Gastroesophageal sphincter (tissue), 4 donors: ENCODE data around the gene GMDS. TPM values are rescaled to one million over a fixed set of nuclear protein-coding genes. Genes with fewer than 3 reads are reported as not detected.

Experiments used
- ATAC-seq: fragments of 150-250 bp; one replicate; pipeline ENCODE4 v1.9.1; 2016; ENCODE audit warnings: mild to moderate bottlenecking, moderate library complexity
- H3K27ac ChIP-seq, 4 donors: fragments of 200-600 bp; sonication (generic) in 3 of 4; 1 replicate in 3 of 4; 2 replicates in 1 of 4; pipeline ENCODE4 v1.5.1; 2016 to 2019
- H3K27me3 ChIP-seq: fragments of 200-600 bp; sonication (generic); one replicate; pipeline ENCODE4 v1.5.1; 2019
- H3K36me3 ChIP-seq, 2 donors: fragments of 200-600 bp; sonication (generic); one replicate each; pipeline ENCODE4 v1.5.1; 2019; ENCODE audit warnings: control low read depth in 1 of 2
- H3K4me1 ChIP-seq, 3 donors: fragments of 200-600 bp; sonication (generic); 1 replicate in 2 of 3; 2 replicates in 1 of 3; pipeline ENCODE4 v1.5.1; 2016 to 2019; ENCODE audit warnings: control low read depth in 2 of 3
- H3K4me3 ChIP-seq, 2 donors: fragments of 200-600 bp; sonication (generic); one replicate each; pipeline ENCODE4 v1.5.1; 2019; ENCODE audit warnings: mild to moderate bottlenecking in 1 of 2, moderate library complexity in 1 of 2
- H3K9me3 ChIP-seq, 3 donors: fragments of 200-600 bp; sonication (generic); one replicate each; pipeline ENCODE4 v1.5.1; 2017 to 2019; ENCODE audit warnings: control low read depth in 2 of 3
- EP300 ChIP-seq: sonication (generic); formaldehyde crosslinking; IDR thresholded peaks from one replicate; pipeline ENCODE4 v1.6.1; 2017; ENCODE audit warnings: antibody characterized with exemption, mild to moderate bottlenecking
- POLR2A ChIP-seq, 2 donors: fragments of 450-650 bp; IDR thresholded peaks; one replicate each; pipeline ENCODE4 v1.6.1; 2017; ENCODE audit warnings: antibody characterized with exemption in 2 of 2, mild to moderate bottlenecking in 2 of 2, moderate library complexity in 1 of 2
- POLR2AphosphoS5 ChIP-seq: sonication (generic); formaldehyde crosslinking; IDR thresholded peaks from one replicate; pipeline ENCODE4 v1.6.1; 2017; ENCODE audit warnings: antibody characterized with exemption
- WGBS, 2 donors: methylation state at CpG; one replicate each; pipeline ENCODE4 v1.1.5; 2018; ENCODE audit warnings: low coverage in 1 of 2; 5-methylcytosine and 5-hydroxymethylcytosine counted together
- total RNA-seq, 4 donors: library from RNA; depleted of rRNA; stranded (reverse); fragments of >200 nt; gene quantifications; one replicate each; pipeline ENCODE4 v1.1.0, GENCODE V29; 2016
- TF ChIP-seq, protein P1 (sequence below), 4 experiments: fragments of 200-600 bp in 2 of 4; fragments of 450-650 bp in 2 of 4; sonication (generic) in 1 of 4; IDR thresholded peaks; one replicate each; pipeline ENCODE4 v1.5.1; 2017 to 2019; ENCODE audit warnings: antibody characterized with exemption in 4 of 4, mild to moderate bottlenecking in 2 of 4, moderate library complexity in 2 of 4

The GMDS gene
- total RNA-seq, 4 donors from 2014 or later: 5.0 to 14.7 (median 6.4) TPM

DNA sequence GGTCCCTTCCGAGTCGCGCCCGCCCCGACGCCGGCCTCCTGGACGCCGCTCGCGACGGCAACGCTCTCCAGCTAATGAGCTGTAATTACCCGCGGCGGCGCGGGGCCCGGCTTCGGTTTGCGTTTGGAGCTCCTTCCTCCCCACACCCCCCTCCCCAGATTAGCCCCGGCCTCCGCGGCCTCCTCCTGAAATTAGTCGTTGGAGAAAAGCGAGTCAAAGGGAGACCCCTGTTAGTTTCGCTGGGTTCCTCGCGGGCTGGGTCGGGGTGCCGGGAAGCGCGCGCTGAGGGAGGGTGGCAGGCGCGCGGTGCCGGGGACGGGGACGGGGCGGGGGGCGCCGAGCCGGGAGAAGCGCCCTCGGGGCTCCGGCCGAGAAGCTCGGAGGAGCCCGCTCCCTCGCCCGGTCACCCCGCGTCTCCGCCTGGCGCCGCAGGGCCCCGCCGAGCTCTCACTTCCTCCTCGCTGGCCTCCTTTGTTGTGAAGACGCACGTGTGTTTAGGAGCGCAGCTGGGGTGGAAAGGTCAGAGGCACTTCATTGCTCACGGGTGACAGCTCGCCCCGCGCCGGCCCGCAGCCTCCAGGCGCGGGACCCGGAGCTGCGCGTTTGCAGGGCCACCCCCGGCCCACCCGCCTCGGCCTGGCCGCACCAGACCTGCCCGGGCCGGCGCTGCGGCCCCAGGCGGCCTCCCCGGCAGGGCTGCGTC lies 630.8 kb downstream of the GMDS start:
- Histone ChIP-seq H3K9me3 (no peaks in the 10 kb centered on the region), H3K27ac (peak overlapping the region in 3 of 4 donors; percentile 54 to 96 (median 77)), H3K36me3 (no peaks in the 10 kb centered on the region), H3K27me3 (peaks cover 88% of the 10 kb centered on the region), H3K4me1 (peaks cover 0 to 47% (median 5%) of the 10 kb centered on the region in 3 donors), H3K4me3 (peak overlapping the region; percentile 1 to 71)
- ATAC-seq: no peak
- 19% methylated on average over 22 of the region's 85 CpGs; no CpG with 5 or more reads in 1 of the 2 donors for WGBS, 2 donors
- TF ChIP-seq POLR2A (IDR thresholded peaks at IDR 0.05) (no peak), POLR2AphosphoS5 (no peak), EP300 (no peak)
- TF ChIP-seq, protein P1, sequence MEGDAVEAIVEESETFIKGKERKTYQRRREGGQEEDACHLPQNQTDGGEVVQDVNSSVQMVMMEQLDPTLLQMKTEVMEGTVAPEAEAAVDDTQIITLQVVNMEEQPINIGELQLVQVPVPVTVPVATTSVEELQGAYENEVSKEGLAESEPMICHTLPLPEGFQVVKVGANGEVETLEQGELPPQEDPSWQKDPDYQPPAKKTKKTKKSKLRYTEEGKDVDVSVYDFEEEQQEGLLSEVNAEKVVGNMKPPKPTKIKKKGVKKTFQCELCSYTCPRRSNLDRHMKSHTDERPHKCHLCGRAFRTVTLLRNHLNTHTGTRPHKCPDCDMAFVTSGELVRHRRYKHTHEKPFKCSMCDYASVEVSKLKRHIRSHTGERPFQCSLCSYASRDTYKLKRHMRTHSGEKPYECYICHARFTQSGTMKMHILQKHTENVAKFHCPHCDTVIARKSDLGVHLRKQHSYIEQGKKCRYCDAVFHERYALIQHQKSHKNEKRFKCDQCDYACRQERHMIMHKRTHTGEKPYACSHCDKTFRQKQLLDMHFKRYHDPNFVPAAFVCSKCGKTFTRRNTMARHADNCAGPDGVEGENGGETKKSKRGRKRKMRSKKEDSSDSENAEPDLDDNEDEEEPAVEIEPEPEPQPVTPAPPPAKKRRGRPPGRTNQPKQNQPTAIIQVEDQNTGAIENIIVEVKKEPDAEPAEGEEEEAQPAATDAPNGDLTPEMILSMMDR (IDR thresholded peaks at IDR 0.05): no peak

DNA sequence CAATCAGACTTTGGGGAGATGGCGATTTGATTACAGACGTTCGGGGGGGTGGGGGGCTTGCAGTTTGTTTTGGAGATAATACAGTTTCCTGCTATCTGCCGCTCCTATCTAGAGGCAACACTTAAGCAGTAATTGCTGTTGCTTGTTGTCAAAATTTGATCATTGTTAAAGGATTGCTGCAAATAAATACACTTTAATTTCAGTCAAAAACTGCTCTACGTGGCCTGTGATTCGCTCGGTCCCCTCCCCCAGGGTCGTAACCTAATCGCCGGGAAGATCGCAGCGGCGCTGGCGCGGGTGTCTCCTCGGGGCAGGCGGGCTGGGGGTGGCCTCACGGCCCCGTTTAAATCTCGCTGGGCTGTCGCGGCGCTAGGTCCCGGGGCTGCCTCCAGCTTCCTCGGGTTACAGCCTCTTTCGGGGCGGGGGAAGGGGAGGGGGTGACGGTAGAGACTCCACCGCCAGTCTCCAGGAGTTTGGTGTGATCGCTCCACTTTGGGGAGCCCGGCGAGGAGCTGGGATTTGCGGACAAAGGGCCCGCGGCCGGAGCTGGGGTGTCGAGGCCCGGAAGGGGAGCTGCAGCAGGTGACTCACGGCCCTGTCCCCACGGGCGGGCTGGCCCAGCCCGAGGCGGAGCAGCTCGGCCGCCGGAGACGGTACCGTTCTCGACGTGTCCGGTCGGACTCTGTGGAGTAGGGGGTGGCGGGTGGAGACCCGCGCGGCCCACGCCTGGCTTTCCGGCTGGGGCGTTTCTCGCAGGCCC lies 631.5 kb downstream of the GMDS start:
- peak overlapping the region; percentile 16 to 71 for H3K4me3 ChIP-seq
- no peaks in the 10 kb centered on the region for H3K36me3 ChIP-seq
- H3K4me1 ChIP-seq: peaks cover 0 to 50% (median 5%) of the 10 kb centered on the region in 3 donors
- H3K27ac ChIP-seq: peak overlapping the region in 3 of 4 donors; percentile 54 to 96 (median 77)
- H3K27me3 ChIP-seq: peaks cover 86% of the 10 kb centered on the region
- WGBS, 2 donors: 23 to 48% methylated on average over 3 to 4 of the region's 60 CpGs
- H3K9me3 ChIP-seq: no peaks in the 10 kb centered on the region
- TF ChIP-seq, protein P1 (IDR thresholded peaks at IDR 0.05): no peak
- TF ChIP-seq POLR2A (IDR thresholded peaks at IDR 0.05): no peak
- TF ChIP-seq POLR2AphosphoS5: no peak
- TF ChIP-seq EP300: no peak
- ATAC-seq: no peak

DNA sequence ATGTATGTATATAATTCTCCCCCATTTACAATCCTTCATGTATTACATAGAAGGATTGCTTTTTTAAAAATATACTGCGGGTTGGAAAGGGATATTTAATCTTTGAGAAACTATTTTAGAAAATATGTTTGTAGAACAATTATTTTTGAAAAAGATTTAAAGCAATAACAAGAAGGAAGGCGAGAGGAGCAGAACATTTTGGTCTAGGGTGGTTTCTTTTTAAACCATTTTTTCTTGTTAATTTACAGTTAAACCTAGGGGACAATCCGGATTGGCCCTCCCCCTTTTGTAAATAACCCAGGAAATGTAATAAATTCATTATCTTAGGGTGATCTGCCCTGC lies 632.1 kb downstream of the GMDS start:
- 38 to 40% methylated on average over 3 of the region's 3 CpGs for WGBS, 2 donors
- peak overlapping the region; percentile 5 to 71 for H3K4me3 ChIP-seq
- H3K4me1 ChIP-seq: peaks cover 0 to 56% (median 7%) of the 10 kb centered on the region in 3 donors
- H3K27me3 ChIP-seq: peaks cover 86% of the 10 kb centered on the region
- no peaks in the 10 kb centered on the region for H3K9me3 ChIP-seq
- H3K36me3 ChIP-seq: no peaks in the 10 kb centered on the region
- peak overlapping the region in 2 of 4 donors; percentile 77 to 96 for H3K27ac ChIP-seq
- ATAC-seq: no peak
- no peak for TF ChIP-seq POLR2A (IDR thresholded peaks at IDR 0.05)
- no peak for TF ChIP-seq POLR2AphosphoS5
- TF ChIP-seq, protein P1 (IDR thresholded peaks at IDR 0.05): no peak
- no peak for TF ChIP-seq EP300

DNA sequence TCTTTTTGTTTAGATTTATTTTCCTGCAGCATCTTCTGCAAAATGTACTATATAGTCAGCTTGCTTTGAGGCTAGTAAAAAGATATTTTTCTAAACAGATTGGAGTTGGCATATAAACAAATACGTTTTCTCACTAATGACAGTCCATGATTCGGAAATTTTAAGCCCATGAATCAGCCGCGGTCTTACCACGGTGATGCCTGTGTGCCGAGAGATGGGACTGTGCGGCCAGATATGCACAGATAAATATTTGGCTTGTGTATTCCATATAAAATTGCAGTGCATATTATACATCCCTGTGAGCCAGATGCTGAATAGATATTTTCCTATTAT lies 632.5 kb downstream of the GMDS start:
- Histone ChIP-seq H3K9me3 (no peaks in the 10 kb centered on the region), H3K27ac (peak overlapping the region in 2 of 4 donors; percentile 14 to 96), H3K4me3 (peak overlapping the region; percentile 5 to 71), H3K36me3 (no peaks in the 10 kb centered on the region), H3K4me1 (peaks cover 0 to 59% (median 7%) of the 10 kb centered on the region in 3 donors), H3K27me3 (peaks cover 86% of the 10 kb centered on the region)
- TF ChIP-seq POLR2AphosphoS5: no peak
- 48 to 67% methylated on average over 7 of the region's 7 CpGs for WGBS, 2 donors
- no peak for ATAC-seq

DNA sequence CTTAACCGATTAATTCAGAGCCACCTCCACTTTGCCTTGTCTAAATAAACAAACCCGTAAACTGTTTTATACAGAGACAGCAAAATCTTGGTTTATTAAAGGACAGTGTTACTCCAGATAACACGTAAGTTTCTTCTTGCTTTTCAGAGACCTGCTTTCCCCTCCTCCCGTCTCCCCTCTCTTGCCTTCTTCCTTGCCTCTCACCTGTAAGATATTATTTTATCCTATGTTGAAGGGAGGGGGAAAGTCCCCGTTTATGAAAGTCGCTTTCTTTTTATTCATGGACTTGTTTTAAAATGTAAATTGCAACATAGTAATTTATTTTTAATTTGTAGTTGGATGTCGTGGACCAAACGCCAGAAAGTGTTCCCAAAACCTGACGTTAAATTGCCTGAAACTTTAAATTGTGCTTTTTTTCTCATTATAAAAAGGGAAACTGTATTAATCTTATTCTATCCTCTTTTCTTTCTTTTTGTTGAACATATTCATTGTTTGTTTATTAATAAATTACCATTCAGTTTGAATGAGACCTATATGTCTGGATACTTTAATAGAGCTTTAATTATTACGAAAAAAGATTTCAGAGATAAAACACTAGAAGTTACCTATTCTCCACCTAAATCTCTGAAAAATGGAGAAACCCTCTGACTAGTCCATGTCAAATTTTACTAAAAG lies 633.0 kb downstream of the GMDS start:
- TF ChIP-seq POLR2AphosphoS5 (peak; percentile 52), POLR2A (IDR thresholded peaks at IDR 0.05) (no peak), EP300 (no peak)
- TF ChIP-seq, protein P1 (IDR thresholded peaks at IDR 0.05): no peak
- ATAC-seq: no peak
- H3K4me3 ChIP-seq: peak overlapping the region; percentile 51 to 71
- H3K36me3 ChIP-seq: no peaks in the 10 kb centered on the region
- H3K4me1 ChIP-seq: peaks cover 0 to 64% (median 7%) of the 10 kb centered on the region in 3 donors
- 41 to 44% methylated on average over 9 to 10 of the region's 10 CpGs for WGBS, 2 donors
- H3K9me3 ChIP-seq: no peaks in the 10 kb centered on the region
- peaks cover 86% of the 10 kb centered on the region for H3K27me3 ChIP-seq
- peak overlapping the region in 3 of 4 donors; percentile 92 to 99 (median 96) for H3K27ac ChIP-seq
